CD4-positive, alpha-beta T cell treated with Interleukin-17A for 4 hours (primary cell): ENCODE results near the gene MAPK10.
A peak's percentile ranks its signal among the peaks of the same experiment; 100 is the strongest.

Experiments
- DNase-seq: peaks from one replicate; pipeline ENCODE4 v3.0.0-alpha.2; 2020; ENCODE audit warnings: mixed read lengths

MAPK10 gene

DNA sequence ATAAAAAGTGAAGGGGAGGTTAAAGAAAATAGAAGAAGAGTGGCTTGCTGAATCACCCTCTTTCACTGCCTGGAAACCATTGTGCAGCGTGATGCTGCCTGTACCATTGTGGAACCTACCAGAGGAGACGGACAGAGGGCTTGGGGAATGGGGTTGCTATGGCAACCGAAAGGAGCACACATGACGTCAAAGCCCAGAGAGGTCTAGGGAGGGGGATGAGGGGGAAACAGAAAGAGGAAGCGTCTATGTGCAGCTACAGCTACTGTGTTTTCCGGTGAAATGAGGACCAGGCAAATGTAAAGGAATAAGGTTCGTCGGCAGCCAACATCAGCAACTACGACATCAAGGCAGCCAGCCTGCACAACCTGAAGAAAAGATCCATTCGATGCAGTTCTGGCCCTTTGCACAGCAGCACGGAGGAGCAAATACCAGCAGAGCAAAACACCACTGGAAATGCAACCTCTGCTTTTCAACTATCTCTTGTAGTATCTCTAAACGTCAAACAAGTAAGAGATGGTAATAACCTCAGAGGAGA lies at the start of gene MAPK10:
MAPK10 (minus strand) TSS at position 110 of the 535 bp plus-strand sequence.
- peak; percentile 34 for DNase-seq

GRCh38 chr4:86403575-86403974 lies 43.7 kb upstream of the MAPK10 start:
- DNase-seq = no peak

GRCh38 chr4:86401826-86402225 lies 42.0 kb upstream of the MAPK10 start:
- DNase-seq = no peak

GRCh38 chr4:86400216-86400615 lies 40.4 kb upstream of the MAPK10 start:
- no peak for DNase-seq

GRCh38 chr4:86398187-86398586 lies 38.3 kb upstream of the MAPK10 start:
- no peak for DNase-seq

GRCh38 chr4:86393749-86394148 lies 33.9 kb upstream of the MAPK10 start:
- DNase-seq = no peak

DNA sequence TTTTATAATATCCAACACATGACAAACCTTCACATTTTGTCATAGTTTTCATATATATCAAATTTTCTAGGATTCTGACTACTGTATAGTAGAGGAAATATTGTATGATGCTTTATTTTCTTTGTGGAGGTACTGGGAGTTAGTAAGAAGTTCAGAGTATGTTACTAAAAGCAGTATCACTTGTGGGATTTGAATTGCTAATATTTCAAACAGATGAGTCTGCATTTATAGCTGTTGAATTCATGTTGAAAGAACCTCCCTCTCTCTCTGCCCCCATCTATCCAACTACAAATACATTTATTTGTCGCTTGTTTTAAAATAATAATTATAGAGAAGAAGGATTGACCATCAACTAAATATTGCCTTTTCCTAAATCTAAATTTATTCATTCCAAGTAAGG lies 29.8 kb upstream of the MAPK10 start:
- DNase-seq = no peak

GRCh38 chr4:86388252-86388651 lies 28.4 kb upstream of the MAPK10 start:
- DNase-seq = no peak

DNA sequence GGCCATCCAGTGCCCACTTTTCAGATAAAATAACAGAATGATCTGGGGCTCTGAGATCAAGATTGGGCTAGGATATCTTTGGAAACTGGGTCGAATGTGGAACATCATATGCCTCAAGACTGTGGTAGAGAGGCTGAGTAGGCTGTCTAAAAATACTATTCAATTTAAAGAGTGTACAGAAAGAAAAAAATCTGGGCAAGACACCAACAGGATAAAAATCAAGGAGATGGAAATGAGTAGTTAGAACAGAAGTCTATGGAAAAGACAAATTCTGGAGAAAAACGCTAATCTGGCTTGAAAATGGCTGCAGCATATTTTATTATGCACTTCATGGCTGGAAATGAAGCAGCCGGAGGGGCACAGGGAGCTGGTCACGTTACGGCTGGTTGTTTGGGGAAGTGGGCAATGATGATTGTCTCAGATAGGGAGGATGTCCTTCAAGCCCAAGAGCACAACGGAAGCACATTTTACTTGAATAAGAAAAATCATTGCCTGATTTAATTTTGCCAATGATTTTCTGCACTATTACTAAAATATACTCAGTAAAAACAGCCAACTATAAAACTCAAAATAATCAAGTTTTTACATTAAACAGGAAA lies 27.1 kb upstream of the MAPK10 start:
- DNase-seq = no peak

DNA sequence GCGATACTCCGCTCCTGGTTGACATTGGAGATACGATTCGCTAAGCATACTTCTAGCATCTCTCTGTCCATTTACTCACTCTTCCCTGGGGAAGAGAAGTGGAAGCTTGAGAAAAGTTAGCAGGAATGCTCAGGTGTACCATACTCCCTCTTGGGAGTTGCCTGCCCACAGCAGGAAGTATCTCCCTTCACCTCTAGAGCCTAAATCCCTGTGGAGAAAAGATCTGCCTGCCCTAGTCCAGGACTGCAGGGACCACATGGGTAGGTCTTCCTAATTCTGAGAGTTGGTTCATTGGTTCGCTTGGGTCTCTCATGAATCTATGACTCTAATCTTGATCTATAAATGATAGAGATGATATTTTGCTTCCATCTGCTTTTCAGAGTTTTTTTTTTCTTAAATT lies 26.3 kb upstream of the MAPK10 start:
- DNase-seq = no peak

DNA sequence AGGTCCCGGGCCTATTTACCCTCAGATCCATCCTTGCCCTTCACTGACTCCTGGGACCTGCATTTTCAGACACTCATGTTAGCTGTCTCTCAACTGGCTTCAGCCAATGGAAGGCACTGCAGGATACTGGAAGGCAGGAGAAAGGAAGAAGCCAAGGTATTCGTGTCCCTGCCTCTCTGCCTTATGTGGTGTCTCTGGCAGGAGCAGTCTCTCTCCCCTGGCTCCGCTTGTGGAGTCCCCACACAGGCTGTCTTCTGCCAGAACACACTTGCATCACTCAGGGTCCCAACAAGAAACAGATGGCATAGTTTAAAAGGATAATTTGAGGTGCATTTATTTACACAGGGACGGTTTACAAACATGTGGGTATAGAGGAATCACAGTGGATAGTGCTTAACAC lies 21.6 kb upstream of the MAPK10 start:
- no peak for DNase-seq

GRCh38 chr4:86380181-86380724 lies 20.4 kb upstream of the MAPK10 start:
- DNase-seq = no peak

DNA sequence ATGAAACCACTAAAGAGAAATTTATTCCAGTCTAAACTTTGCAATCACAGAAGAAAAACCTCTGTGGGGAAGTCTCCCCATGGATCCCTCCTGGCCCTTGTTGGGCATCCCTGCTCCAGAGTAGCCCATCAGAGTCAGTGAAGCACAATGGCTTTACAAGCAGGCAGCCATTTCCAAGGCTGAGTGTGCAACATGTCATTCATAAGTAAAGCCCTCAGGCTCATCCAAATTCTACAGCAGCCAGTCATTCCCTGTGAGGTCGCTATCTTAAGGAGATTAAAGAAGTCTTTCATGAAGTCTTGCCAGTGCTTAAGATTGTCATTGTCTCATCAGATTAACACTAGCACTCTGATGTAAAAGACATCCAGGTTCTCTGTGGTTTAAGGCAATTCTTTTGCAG lies 17.0 kb upstream of the MAPK10 start:
- DNase-seq = no peak

GRCh38 chr4:86368433-86368832 lies 8.6 kb upstream of the MAPK10 start:
- no peak for DNase-seq

GRCh38 chr4:86367577-86367976 lies 7.7 kb upstream of the MAPK10 start:
- no peak for DNase-seq

- DNase-seq = no peak
Measured at GRCh38 chr4:86366920-86367319, 7.1 kb upstream of the MAPK10 start.

DNA sequence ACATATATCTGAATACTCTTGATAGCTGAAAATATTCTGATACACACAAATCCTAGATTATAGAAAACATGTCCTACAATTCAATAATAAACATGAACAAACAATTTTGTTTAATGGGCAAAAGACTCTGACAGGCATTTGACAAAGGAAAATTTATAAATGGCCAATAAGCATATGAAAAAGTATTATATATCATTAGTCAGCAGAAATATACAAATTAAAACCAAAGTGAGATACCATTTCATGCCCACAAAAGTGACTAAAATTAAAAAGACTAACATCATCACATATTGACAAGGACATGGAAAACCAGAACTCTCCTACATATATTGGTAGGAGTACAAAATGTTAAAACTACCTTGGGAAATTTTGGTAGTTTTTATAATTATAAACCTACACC lies 2.7 kb upstream of the MAPK10 start:
- no peak for DNase-seq

DNA sequence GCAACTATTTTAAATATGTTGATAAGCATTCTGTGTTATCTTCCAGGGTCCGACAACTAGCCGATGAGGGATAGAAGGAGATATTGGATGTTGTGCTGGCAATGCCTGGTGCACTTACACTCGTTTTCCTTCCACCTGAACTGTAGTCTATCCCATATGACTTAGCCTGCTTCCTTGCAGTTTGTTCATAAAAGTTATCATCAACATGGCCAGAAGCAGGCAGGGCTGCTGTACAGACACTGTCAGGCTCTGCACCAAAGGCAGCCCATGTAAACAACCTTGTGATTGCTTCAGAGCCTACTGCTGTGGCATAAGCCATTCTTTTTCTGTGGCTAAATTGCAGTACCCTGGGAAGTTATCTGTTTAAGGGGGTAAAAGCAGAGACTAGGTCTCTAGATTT lies 1.6 kb downstream of the MAPK10 start:
- DNase-seq = no peak

- DNase-seq = no peak
Measured at GRCh38 chr4:86357608-86358007, 2.2 kb downstream of the MAPK10 start.

DNA sequence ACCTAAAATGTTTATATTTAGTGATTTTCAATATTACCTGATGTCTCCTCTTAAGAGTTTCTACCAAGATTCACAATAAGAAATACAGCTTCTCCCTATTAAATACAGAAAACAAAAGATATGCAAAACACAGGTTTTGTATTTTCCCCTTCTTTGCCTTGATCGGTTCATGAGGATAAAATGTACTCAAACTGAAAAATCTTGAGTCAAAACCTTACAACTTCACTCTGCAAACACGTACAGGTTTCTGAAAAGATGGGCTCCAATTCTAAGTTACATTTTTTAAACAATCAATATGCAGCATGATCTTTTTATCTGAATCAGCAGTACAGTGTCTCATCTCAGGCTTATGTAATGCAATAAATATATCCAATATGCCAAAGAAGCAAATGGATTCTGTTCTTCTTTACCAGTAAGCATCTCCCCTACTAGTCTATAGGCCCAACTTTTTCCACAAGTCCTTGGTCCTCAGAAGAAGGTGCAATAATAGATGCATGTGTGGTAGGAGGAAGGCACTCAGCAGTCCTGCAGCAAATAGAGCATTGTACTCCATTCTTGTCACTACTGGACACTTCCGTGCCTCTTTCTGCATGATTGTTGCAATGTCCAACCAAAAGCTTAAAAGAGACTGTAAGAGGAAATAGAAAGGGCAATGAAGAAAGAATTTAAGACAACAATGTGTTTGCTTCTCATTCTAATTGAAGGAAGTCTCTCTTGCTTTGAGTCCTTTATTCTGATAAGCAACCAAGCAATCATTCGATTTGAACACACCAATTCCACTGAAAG lies 3.2 kb downstream of the MAPK10 start:
- DNase-seq = no peak

DNA sequence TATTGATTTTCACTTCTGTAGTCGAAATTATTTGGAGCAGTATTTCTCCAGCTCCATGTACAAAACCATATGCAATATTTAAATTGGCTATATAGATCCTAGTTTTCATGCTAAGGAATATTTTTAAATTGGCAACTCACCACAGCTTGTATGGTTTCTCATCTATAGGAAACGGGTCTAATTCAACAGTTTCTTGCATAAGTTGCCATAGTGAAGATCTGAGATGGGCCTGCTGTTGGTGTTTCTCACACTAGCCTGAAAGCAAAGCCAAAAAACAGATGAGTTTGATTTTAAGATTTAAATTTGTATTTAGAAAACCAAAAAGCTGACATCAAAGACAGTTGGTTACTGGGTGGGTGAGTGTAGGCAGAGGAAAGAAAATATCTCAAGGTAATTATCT lies 5.5 kb downstream of the MAPK10 start:
- no peak for DNase-seq

- DNase-seq = no peak
Measured at GRCh38 chr4:86346320-86346719, 13.5 kb downstream of the MAPK10 start.

GRCh38 chr4:86344127-86344526 lies 15.7 kb downstream of the MAPK10 start:
- no peak for DNase-seq

DNA sequence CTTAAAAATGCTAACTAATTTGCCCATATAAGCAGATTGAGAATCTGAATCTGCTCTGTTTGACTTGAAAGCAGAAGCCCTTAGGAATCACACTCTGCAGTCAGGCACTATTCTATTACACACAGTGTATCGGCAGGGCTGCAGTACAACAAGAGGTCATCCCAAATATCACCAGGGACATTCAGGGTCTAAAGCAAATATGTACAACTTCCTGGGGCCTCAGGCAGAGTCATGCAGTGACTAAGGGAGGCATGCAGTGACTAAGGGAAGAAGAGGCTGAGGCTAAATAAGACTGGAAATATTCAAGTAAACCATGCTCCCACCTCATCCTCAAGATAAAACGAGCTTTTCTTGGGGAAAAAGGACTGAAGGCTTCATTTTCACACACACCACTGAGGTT lies 20.9 kb downstream of the MAPK10 start:
- DNase-seq = no peak
